ENCODE measurements around the gene JAG2.

The JAG2 gene

GRCh38 chr14:105139831-105140239, 28.7 kb downstream of the JAG2 start:
- DNase-seq (ENCODE audit: low spot score) (no peak), FAIRE-seq (no peak)

DNA sequence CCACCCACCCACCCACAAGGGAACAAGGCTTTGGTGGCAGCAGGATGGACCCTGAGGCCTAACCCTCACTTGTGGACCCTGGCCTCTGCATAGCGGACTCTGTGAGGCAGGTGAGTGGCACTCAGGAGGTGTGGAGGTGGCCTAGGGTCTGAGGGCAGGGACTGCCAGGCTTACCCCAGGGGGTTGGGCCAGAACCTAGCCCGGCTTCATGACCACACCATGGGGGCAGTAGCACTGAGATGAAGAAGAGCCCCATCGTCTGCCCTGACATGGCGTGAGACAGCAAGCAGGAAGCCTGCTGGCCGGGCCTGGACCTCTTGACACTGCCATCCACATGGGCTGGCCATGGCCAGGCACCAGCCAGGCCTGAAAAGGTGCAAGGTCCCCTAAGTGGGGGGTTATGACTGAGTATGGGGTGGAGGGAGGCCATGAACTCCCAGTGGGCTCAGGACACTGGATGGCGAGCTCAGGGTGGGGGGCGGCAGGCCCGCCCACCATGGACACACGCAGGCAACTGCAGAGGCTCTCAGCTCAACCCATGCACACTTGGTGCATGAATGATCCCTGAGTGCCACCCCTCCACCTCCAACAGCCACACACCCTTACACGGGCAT, 29.3 kb downstream of the JAG2 start:
- no peak for FAIRE-seq
- no peak for DNase-seq (ENCODE audit: low spot score)

- DNase-seq (ENCODE audit: low spot score) (no peak), FAIRE-seq (no peak)
Measured at GRCh38 chr14:105138551-105139111, 29.9 kb downstream of the JAG2 start.

DNA sequence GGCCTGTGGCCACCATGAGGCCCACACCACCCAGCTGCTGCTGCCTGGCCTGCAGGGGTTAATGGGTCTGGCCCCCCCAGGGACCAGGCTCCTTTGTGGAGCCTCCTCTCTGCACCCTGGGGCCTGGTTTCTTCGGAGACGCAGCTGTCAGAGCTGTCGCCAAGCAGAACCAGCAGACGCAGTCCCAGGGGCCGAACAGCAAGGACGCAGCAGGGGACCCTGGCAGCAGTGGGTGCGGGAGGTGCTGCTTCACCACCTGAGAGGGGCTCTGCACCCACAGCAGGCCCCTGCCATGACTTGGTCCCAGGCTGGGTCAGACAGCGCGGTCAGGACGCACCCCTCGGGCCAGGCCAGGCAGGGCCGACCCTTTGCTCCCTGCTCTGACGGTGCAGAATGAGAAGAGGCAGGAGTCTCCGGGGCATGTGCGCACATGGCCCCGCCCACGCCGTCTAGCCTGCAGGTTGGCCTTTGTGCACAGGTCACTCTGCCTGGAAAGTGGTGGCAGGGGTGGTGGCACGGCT, 30.5 kb downstream of the JAG2 start:
- DNase-seq (ENCODE audit: low spot score) (no peak), FAIRE-seq (no peak)

- no peak for DNase-seq (ENCODE audit: low spot score)
- FAIRE-seq: no peak
Measured at GRCh38 chr14:105137481-105138020, 31.0 kb downstream of the JAG2 start.

DNA sequence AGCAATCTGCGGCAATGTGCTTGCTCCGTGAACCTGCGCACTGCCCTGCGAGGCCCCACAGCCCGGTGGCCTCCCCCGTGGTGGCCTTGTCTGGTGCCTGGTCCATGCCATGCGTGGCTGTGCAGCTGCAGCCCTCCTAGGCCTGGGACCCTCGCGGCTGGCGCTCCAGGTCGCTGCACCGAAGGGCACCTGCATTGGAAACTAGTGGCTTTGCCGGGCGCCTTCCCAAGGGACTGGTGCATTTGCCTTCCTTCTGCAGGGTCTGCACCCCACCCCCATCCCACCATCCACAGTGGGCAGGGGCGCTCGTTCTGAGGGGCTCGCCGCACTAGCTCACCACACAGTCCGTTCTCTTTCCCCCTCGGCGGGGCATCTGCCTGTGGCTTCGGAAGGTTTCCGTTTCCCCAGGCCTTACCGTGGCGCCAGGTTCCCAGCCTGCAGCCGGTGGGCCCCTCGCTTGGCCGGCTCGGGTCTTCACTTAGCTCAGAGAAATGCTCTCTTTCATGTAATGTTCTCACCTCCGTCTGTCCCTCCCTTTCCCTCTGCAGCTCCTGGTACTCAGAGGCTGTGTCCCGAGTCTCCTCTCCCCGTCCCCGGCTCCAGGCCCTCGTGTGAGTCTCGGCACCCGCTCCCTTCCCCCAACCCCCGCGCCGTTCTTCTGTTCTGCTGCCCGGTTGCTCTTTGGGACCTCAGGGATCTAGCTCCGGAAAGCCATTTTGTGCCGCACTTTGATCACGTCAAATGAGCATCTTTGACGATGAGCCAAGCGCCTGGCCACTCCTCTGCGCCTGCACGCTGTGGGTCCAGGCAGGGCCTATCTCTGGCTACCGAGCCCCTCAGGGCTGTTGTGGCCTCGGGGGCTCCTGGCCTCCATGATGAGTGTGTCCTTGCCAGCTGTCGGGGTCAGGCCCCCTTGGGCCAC, 31.9 kb downstream of the JAG2 start:
- no peak for DNase-seq (ENCODE audit: low spot score)
- FAIRE-seq: no peak

GRCh38 chr14:105135700-105136395, 32.7 kb downstream of the JAG2 start:
- DNase-seq (ENCODE audit: low spot score) (no peak), FAIRE-seq (no peak)

DNA sequence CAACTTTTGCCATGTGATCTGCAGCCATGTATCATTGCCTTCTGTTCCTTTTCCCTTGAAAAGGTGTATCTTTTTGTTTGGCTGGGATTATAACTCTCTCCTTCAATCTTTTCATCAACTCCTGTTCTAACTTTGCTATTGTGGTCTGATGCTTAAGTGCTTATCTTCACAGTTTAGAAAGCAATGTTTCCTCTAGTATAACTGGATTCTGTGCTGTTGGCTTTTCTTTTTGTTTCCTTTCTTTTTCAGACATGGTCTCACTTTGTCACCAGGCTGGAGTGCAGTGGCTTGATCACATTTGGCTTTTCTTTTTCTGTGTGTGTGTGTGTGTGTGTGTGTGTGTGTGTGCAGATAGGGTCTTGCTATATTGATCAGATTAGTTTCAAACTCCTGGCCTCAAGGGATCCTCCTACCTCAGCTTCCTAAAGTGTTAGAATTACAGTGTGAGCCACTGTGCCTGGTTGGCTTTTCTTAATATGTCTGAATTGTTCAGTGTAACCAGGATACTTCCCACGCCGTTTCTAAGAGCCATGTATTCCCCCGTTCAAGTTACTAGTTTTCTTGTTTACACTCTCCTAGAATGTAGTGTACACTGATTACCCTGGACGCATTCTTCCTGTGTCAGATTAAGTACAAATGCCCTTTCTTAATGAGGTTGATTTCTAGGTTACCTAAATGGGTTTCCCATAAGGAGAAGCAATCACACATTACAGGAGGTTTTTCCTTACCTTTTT, 35.5 kb downstream of the JAG2 start:
- DNase-seq (ENCODE audit: low spot score) (no peak), FAIRE-seq (no peak)

DNA sequence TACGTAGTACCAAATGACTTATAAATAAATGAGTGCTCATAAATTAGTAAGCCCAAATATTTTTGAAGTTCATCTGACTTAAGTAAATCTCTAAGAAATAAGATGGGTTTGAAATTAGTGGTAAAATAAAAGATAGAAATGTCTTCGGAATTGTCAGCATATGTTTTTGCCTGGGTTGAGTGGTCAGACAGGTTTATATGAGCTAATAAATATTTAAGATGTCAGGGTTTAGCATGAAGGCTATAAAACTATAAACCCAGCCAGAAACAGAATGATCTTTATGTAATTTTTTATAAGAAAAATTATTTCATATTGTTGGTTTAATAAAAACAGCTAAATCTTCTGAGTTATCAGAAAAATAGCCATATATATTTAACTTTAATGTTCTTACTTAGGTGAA, 37.3 kb downstream of the JAG2 start:
- FAIRE-seq: no peak
- DNase-seq (ENCODE audit: low spot score): no peak

GRCh38 chr14:105128059-105128458, 40.5 kb downstream of the JAG2 start:
- DNase-seq (ENCODE audit: low spot score): no peak
- no peak for FAIRE-seq

DNA sequence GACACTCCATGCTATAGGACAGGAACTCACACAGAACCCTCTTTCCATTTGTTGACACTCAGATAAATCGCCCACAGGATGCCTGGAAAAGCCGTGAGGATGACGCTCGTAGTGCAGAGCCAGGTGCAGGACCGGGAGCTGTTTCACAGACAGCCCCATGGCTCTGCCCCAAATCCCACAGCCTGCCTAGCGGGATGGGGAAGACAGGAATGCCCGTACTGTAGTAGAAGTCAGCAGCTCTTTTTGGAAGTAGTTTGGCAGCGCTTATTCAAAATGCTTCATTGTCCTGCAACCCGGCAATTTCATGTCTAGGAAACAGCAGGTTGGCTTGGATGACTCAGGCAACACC, 41.6 kb downstream of the JAG2 start:
- FAIRE-seq: no peak
- no peak for DNase-seq (ENCODE audit: low spot score)

GRCh38 chr14:105126126-105126980, 42.2 kb downstream of the JAG2 start:
- DNase-seq (ENCODE audit: low spot score) (no peak), FAIRE-seq (no peak)

- DNase-seq (ENCODE audit: low spot score) (no peak), FAIRE-seq (no peak)
Measured at GRCh38 chr14:105124823-105125222, 43.8 kb downstream of the JAG2 start.

- no peak for FAIRE-seq
- no peak for DNase-seq (ENCODE audit: low spot score)
Measured at GRCh38 chr14:105123981-105124765, 44.4 kb downstream of the JAG2 start.

GRCh38 chr14:105123064-105123665, 45.4 kb downstream of the JAG2 start:
- FAIRE-seq (no peak), DNase-seq (ENCODE audit: low spot score) (no peak)

DNA sequence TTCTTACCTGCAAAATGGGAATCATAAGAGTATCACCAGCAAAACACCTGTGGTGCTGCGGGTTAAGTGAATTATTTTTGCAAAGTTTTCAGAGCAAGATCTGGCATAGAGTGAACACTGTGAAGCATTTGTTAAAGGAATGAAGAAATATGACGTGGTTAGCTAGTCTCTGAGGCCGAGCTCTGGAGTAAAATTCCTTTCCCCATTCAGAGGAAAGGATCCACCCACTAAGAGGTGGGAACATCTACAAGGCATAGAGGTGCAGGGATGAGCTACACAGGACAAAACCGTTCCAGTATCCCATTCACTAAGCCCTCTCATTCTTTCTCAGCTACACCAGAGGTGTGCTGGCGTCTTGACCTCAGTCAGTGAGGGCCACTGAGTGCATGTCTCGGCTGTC, 48.5 kb downstream of the JAG2 start:
- FAIRE-seq (no peak), DNase-seq (ENCODE audit: low spot score) (no peak)

DNA sequence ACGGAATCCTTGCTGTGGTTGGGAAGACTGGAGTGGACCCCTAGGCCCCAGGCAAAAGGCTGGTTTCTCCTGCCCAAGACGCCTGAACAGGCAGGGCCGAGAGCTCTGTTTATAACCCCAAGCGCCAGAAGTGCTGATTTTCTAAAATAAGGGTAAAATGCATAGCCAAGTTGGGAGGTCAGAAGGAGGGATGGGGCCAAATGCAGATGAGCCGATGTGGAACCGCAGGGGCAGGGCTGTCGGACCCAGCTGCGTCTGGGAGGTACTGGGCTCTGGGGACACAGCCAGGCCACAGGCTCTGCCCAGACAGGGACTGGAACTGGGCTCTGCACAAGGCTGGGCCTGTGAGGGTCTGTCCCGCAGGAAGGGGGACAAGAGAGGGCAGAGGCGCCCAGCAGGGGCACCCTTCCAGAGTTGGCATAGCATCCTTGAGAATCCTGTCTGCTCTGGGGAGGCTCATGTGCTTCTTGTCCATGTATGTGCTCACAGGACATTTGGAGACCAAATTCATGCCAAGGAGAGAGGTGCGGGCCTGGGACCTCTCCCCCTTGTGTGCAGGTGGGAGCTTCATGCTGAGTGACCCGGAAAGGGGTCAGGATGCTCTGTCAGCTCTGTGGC, 49.1 kb downstream of the JAG2 start:
- FAIRE-seq (no peak), DNase-seq (ENCODE audit: low spot score) (no peak)

All from RCC 7860 (cell line).